Skeletal muscle satellite cell (primary cell): ENCODE results near the gene DTX4. TPM values are rescaled to one million over a fixed set of nuclear protein-coding genes. Genes with fewer than 3 reads are reported as not detected.

Experiments
- small RNA-seq: library from RNA; depleted of rRNA; stranded (forward); fragments of <200 nt; gene quantifications from one replicate; pipeline ENCODE3, GENCODE V24; 2012

DTX4 gene

Small RNA genes lying within 50 kb of the gene (small RNA-seq; reads per million reads assigned to genes)
- not detected for gene RN7SL42P
